ENCODE measurements around the gene RABL3. TPM values are rescaled to one million over a fixed set of nuclear protein-coding genes. Genes with fewer than 3 reads are reported as not detected.
"Not testable (repeated sequence)": the region's sequence is repeated elsewhere in the genome, so short reads cannot be mapped to it uniquely, and the experiment has no call there.

The RABL3 gene, protein sequence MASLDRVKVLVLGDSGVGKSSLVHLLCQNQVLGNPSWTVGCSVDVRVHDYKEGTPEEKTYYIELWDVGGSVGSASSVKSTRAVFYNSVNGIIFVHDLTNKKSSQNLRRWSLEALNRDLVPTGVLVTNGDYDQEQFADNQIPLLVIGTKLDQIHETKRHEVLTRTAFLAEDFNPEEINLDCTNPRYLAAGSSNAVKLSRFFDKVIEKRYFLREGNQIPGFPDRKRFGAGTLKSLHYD
- 10 to 100 TPM in 3 of 4 donors, 1 to 10 TPM in 1; 9.3 to 14.8 (median 12.6) TPM for total RNA-seq

DNA sequence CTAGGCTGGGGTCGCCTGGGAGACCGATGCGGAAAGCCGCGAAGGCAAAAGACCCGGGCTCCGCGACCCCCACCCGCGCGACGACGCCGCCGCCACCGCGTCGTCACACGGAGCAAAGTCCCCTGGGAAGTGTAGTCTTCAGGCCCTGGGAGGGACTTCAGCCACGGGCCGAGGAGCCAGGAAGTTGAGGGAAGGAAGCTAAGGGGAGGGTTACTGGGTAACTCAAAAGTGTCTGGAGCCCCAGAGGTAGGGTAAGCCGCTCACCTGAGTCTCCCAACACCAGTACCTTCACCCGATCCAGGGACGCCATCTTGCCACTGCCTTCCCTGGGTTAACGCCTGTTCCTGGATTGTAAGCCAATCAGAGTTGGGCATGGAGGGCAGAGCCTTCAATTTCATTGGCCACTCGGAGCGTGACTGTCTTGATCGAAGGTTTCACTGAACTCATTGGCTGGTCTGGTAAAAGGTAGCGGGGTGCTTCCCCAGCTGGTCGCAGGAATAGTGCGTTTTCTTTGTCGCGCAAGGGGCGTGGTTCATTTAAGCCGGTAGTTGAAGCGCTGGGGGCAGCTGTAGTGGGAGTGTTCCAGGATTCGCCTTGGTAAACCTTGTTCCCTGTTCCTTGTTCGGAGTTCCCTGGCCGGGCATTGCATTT is at the start of gene RABL3, which contains the start of gene GTF2E1:
Gene RABL3 (minus strand): TSS at position 319 of the 651 bp plus-strand sequence. CDS start 9 bp downstream, at position 310.
Gene GTF2E1 (plus strand): TSS at position 547 of the 651 bp plus-strand sequence. CDS start 7,809 bp downstream, outside the sequence.
- Histone ChIP-seq H3K27me3 (no peaks in the 10 kb centered on the region), H3K4me1 (peaks cover 21% of the 10 kb centered on the region), H3K9me3 (no peaks in the 10 kb centered on the region), H3K4me3 (peak within 1 kb of the TSS; percentile 76), H3K27ac (peak within 1 kb of the TSS; percentile 95), H3K36me3 (peaks cover 7% of the 10 kb centered on the region)
- TF ChIP-seq, protein P1, sequence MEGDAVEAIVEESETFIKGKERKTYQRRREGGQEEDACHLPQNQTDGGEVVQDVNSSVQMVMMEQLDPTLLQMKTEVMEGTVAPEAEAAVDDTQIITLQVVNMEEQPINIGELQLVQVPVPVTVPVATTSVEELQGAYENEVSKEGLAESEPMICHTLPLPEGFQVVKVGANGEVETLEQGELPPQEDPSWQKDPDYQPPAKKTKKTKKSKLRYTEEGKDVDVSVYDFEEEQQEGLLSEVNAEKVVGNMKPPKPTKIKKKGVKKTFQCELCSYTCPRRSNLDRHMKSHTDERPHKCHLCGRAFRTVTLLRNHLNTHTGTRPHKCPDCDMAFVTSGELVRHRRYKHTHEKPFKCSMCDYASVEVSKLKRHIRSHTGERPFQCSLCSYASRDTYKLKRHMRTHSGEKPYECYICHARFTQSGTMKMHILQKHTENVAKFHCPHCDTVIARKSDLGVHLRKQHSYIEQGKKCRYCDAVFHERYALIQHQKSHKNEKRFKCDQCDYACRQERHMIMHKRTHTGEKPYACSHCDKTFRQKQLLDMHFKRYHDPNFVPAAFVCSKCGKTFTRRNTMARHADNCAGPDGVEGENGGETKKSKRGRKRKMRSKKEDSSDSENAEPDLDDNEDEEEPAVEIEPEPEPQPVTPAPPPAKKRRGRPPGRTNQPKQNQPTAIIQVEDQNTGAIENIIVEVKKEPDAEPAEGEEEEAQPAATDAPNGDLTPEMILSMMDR (IDR thresholded peaks at IDR 0.05): no peak
- TF ChIP-seq EP300 (IDR thresholded peaks at IDR 0.05) (no peak), POLR2AphosphoS5 (IDR thresholded peaks at IDR 0.05) (no peak), POLR2A (IDR thresholded peaks at IDR 0.05) (peak in 1 of 2 donors; percentile 46)
- under 1% methylated on average over 31 of the region's 39 CpGs for WGBS
- DNase-seq (ENCODE audit: low spot score in 2 of 2): peak; percentile 98

DNA sequence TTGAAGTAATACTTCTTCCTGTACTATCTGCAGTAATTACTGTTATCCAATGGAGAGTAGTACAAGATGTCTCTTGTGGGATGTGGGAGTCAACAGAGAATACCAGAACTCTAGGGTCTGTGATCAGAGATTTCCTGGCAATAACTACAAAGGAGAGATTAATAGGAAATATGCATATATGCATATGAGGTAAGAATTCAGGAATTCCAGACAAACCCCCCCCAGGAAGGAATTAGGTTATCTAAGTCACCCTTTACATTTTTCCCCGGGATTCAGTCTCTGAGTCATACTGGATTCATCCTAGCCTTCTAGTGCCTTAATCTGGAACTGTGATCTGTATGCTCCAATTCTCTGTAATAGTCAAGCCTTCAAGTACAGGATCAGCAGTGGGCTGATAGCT is 49.6 kb upstream of the RABL3 start:
- Histone ChIP-seq H3K36me3 (no peaks in the 10 kb centered on the region), H3K27me3 (no peaks in the 10 kb centered on the region), H3K4me1 (no peaks in the 10 kb centered on the region), H3K9me3 (no peaks in the 10 kb centered on the region), H3K27ac (no peak overlapping the region), H3K4me3 (no peak overlapping the region)
- DNase-seq (ENCODE audit: low spot score in 2 of 2): no peak
- WGBS: 65% methylated on average over 1 of the region's 1 CpG
- TF ChIP-seq, protein P1 (IDR thresholded peaks at IDR 0.05): no peak
- TF ChIP-seq POLR2A (IDR thresholded peaks at IDR 0.05): no peak
- no peak for TF ChIP-seq EP300 (IDR thresholded peaks at IDR 0.05)
- no peak for TF ChIP-seq POLR2AphosphoS5 (IDR thresholded peaks at IDR 0.05)

DNA sequence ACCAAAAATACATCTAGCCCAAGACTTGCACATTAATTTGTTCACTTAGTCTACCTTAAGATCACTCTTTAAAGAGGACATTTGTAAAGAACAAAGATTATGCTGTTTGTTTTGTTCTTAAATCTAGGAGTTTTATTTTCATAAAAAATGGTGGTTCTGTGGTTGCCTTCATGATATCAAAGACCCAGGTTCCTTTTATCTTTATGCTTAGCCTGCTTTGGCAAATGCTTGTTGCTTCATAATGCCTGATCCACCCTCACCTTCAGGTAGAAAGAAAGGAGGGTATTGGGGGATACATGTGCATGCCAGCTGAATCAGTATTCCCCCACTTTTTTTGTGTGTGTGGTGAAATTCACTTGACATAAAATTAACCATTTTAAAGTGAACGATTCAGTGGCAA is 48.7 kb upstream of the RABL3 start:
- Histone ChIP-seq H3K4me3 (no peak overlapping the region), H3K27me3 (no peaks in the 10 kb centered on the region), H3K4me1 (no peaks in the 10 kb centered on the region), H3K27ac (no peak overlapping the region), H3K9me3 (no peaks in the 10 kb centered on the region), H3K36me3 (no peaks in the 10 kb centered on the region)
- no peak for TF ChIP-seq POLR2A (IDR thresholded peaks at IDR 0.05)
- TF ChIP-seq, protein P1 (IDR thresholded peaks at IDR 0.05): no peak
- no peak for TF ChIP-seq POLR2AphosphoS5 (IDR thresholded peaks at IDR 0.05)
- no peak for TF ChIP-seq EP300 (IDR thresholded peaks at IDR 0.05)
- 83% methylated on average over 1 of the region's 1 CpG for WGBS
- DNase-seq (ENCODE audit: low spot score in 2 of 2): no peak

DNA sequence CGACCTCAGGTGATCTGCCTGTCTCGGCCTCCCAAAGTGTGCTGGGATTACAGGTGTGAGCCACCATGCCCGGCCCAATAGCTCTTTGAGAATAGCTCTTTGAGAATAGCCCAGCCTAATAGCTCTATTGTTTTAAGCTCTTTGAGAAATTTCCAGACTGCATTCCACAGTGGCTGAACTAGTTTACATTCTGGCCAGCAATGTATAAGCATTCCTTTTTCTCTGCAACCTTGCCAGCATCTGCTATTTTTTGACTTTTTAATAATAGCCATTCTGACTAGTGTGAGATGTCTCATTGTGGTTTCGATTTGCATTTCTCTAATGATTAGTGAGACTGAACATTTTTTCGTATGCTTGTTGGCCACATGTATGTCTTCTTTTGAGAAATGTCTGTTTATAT is 43.5 kb upstream of the RABL3 start:
- not testable (repeated sequence) for H3K27ac ChIP-seq; DNase-seq (ENCODE audit: low spot score in 2 of 2); H3K9me3 ChIP-seq; H3K4me3 ChIP-seq; H3K27me3 ChIP-seq; H3K4me1 ChIP-seq
- 75% methylated on average over 5 of the region's 5 CpGs for WGBS
- H3K36me3 ChIP-seq: peaks cover 11% of the 10 kb centered on the region

DNA sequence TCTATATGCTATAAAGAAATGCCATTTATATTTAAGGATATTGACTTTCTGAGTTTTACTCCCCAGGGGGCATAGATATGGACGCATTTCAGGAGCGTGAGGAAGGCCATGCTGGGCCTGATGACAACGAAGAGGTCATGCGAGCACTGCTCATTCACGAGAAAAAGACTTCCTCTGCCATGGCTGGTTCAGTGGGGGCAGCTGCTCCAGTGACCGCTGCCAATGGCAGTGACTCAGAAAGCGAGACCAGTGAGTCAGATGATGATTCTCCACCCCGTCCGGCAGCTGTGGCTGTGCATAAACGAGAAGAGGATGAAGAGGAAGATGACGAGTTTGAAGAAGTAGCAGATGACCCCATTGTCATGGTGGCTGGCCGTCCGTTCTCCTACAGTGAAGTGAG is 38.7 kb upstream of the RABL3 start:
- peaks cover 29% of the 10 kb centered on the region for H3K36me3 ChIP-seq
- H3K4me1 ChIP-seq: no peaks in the 10 kb centered on the region
- H3K4me3 ChIP-seq: no peak overlapping the region
- no peak overlapping the region for H3K27ac ChIP-seq
- no peak for TF ChIP-seq POLR2A (IDR thresholded peaks at IDR 0.05)
- no peak for TF ChIP-seq EP300 (IDR thresholded peaks at IDR 0.05)
- TF ChIP-seq, protein P1 (IDR thresholded peaks at IDR 0.05): no peak
- no peak for TF ChIP-seq POLR2AphosphoS5 (IDR thresholded peaks at IDR 0.05)
- H3K9me3 ChIP-seq: no peaks in the 10 kb centered on the region
- no peaks in the 10 kb centered on the region for H3K27me3 ChIP-seq
- DNase-seq (ENCODE audit: low spot score in 2 of 2): no peak
- 89% methylated on average over 13 of the region's 13 CpGs for WGBS
